Fibroblast of gingiva (primary cell): ENCODE results near the gene WDR82.

Experiments used
- DNase-seq: peaks from one replicate; pipeline ENCODE4 v3.0.0-alpha.2; 2011; ENCODE audit warnings: low read depth

Gene WDR82

GRCh38 chr3:52253314-52254304 is 24.8 kb downstream of the WDR82 start:
- DNase-seq, result no peak

- DNase-seq, result no peak
These were observed 28.3 kb downstream of the WDR82 start for GRCh38 chr3:52250122-52250521.

- DNase-seq, result no peak
These were observed 28.8 kb downstream of the WDR82 start for GRCh38 chr3:52249683-52250082.

GRCh38 chr3:52248816-52249547 is 29.5 kb downstream of the WDR82 start:
- no peak for DNase-seq

GRCh38 chr3:52248165-52248541 is 30.3 kb downstream of the WDR82 start:
- DNase-seq, result no peak

GRCh38 chr3:52247409-52248164 is 30.9 kb downstream of the WDR82 start:
- no peak for DNase-seq

- no peak for DNase-seq
These were observed 31.6 kb downstream of the WDR82 start for GRCh38 chr3:52246728-52247408.

- DNase-seq, result no peak
These were observed 32.2 kb downstream of the WDR82 start for GRCh38 chr3:52246264-52246620.

GRCh38 chr3:52245322-52246263 is 32.9 kb downstream of the WDR82 start, which contains the start of gene PPM1M:
PPM1M (plus strand) TSS chr3:52245759; CDS start chr3:52245825, 66 bp downstream.
- DNase-seq, result peak; percentile 40

GRCh38 chr3:52243791-52244628 is 34.4 kb downstream of the WDR82 start:
- DNase-seq, result peak; percentile 36

GRCh38 chr3:52242039-52242438 is 36.4 kb downstream of the WDR82 start:
- DNase-seq, result no peak

GRCh38 chr3:52240886-52241370 is 37.5 kb downstream of the WDR82 start:
- DNase-seq, result no peak

- DNase-seq, result peak; percentile 96
These were observed 38.2 kb downstream of the WDR82 start for GRCh38 chr3:52240059-52240885.

GRCh38 chr3:52238761-52239701 is 39.4 kb downstream of the WDR82 start, which contains the start of gene TWF2:
TWF2 (minus strand) TSS chr3:52239158; CDS start chr3:52239016, 142 bp downstream.
- DNase-seq, result peak; percentile 69

- no peak for DNase-seq
These were observed 40.2 kb downstream of the WDR82 start for GRCh38 chr3:52238193-52238760.

GRCh38 chr3:52237657-52238172 is 40.7 kb downstream of the WDR82 start:
- DNase-seq, result peak; percentile 85
